Stomach (tissue), 9 donors: ENCODE data around the gene MYL5. TPM values are rescaled to one million over a fixed set of nuclear protein-coding genes. Genes with fewer than 3 reads are reported as not detected.

Source experiments
- DNase-seq, 2 donors: peaks; one replicate each; pipeline versions ENCODE4 v3.0.0 to v3.0.0-alpha.2; 2013 to 2019
- H3K27ac ChIP-seq, 5 donors: fragments of 200-600 bp in 4 of 5; sonication (generic) in 4 of 5; one replicate each; pipeline ENCODE4 v1.5.1; 2013 to 2019; ENCODE audit warnings: mild to moderate bottlenecking in 1 of 5, moderate library complexity in 1 of 5
- H3K27me3 ChIP-seq, 3 donors: fragments of 200-600 bp; sonication (generic); one replicate each; pipeline ENCODE4 v1.5.1; 2017 to 2019; ENCODE audit warnings: mixed run types in 1 of 3
- H3K36me3 ChIP-seq, 4 donors: fragments of 200-600 bp; sonication (generic); 1 replicate in 3 of 4; 2 replicates in 1 of 4; pipeline ENCODE4 v1.5.1; 2016 to 2019
- H3K4me1 ChIP-seq, 4 donors: fragments of 200-600 bp; sonication (generic); one replicate each; pipeline ENCODE4 v1.5.1; 2016 to 2019
- H3K4me3 ChIP-seq, 4 donors: fragments of 200-600 bp; sonication (generic) in 3 of 4; one replicate each; pipeline ENCODE4 v1.5.1; 2016 to 2019; ENCODE audit warnings: mild to moderate bottlenecking in 1 of 4
- H3K9me3 ChIP-seq, 4 donors: fragments of 200-600 bp; sonication (generic); one replicate each; pipeline ENCODE4 v1.5.1; 2016 to 2019
- EP300 ChIP-seq: sonication (generic); formaldehyde crosslinking; IDR thresholded peaks from one replicate; pipeline ENCODE4 v1.6.1; 2017; ENCODE audit warnings: antibody characterized with exemption
- POLR2A ChIP-seq, 4 donors: fragments of 450-650 bp; IDR thresholded peaks; one replicate each; pipeline ENCODE4 v1.6.1; 2016; ENCODE audit warnings: antibody characterized with exemption in 4 of 4, control low read depth in 2 of 4, mild to moderate bottlenecking in 1 of 4, moderate library complexity in 1 of 4
- POLR2AphosphoS5 ChIP-seq, 3 donors: sonication (generic); formaldehyde crosslinking; IDR thresholded peaks; one replicate each; pipeline ENCODE4 v1.6.1; 2016; ENCODE audit warnings: antibody characterized with exemption in 3 of 3
- WGBS, 5 donors: extraction: QIAGEN DNeasy Blood & Tissue Kit in 3 of 5; methylation state at CpG; one replicate each; pipeline versions ENCODE4 v1.1.5 to v1.1.7; 2013 to 2018; 5-methylcytosine and 5-hydroxymethylcytosine counted together
- intact Hi-C: fragments of 100-400 bp; cut with DNase I; formaldehyde crosslinking; loops from one replicate; pipeline ENCODE4 v1.15.1; 2023; ENCODE audit warnings: low total_unique reads
- polyA plus RNA-seq, 3 donors: library from polyadenylated mRNA; stranded (reverse); fragments of 200-250 nt; gene quantifications; one replicate each; pipeline ENCODE4 v1.2.3, GENCODE V29; 2013
- total RNA-seq, 5 donors: library from RNA; depleted of rRNA; stranded (reverse); fragments of >200 nt; gene quantifications; one replicate each; pipeline versions ENCODE4 v1.1.0 to v1.2.3, GENCODE V29; 2014 to 2016
- TF ChIP-seq, protein P1 (sequence below), 7 experiments: fragments of 450-650 bp in 4 of 7; fragments of 200-600 bp in 3 of 7; sonication (generic) in 3 of 7; IDR thresholded peaks; one replicate each; pipeline ENCODE4 v1.5.1; 2016 to 2019; ENCODE audit warnings: antibody characterized with exemption in 7 of 7, control low read depth in 2 of 7, mild to moderate bottlenecking in 1 of 7
- donor health status: healthy with polysubstance abuse.
- donor health status: Bipolar disorder and iron deficiency.
- donor health status: healthy.

MYL5 gene
- total and polyA plus RNA-seq, 8 donors = 7.0 to 148 (median 16.2) TPM

DNA sequence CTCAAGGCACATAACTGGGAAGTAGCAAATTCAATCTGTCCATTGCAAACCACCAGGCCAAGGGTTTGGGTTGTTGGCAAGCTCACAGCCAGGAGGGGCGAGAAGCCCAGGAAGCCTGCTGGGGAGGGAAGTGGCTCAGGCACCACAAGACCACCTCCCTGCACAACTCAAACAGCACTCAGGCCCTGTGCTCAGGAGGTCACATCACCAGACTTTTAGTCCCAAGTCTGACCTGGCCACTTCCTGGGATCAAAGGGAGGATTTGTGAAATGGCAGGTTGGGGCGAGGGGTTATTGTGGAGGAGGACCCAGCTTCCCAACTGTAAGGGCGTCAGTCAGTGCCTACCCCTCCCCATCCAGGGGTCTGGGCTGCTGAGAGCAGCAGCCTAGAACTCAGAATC lies 2.6 kb upstream of the MYL5 start:
- Histone ChIP-seq H3K9me3 (no peaks in the 10 kb centered on the region), H3K4me1 (peaks cover 17 to 33% (median 33%) of the 10 kb centered on the region in 4 donors), H3K27me3 (no peaks in the 10 kb centered on the region), H3K36me3 (peaks cover 15 to 31% (median 28%) of the 10 kb centered on the region in 4 donors), H3K4me3 (no peak overlapping the region), H3K27ac (no peak overlapping the region)
- WGBS, 5 donors = 86 to 98% (median 95%) methylated on average over 3 of the region's 3 CpGs
- DNase-seq = no peak
- no peak for TF ChIP-seq EP300
- no peak for TF ChIP-seq POLR2A (IDR thresholded peaks at IDR 0.05)
- TF ChIP-seq, protein P1, sequence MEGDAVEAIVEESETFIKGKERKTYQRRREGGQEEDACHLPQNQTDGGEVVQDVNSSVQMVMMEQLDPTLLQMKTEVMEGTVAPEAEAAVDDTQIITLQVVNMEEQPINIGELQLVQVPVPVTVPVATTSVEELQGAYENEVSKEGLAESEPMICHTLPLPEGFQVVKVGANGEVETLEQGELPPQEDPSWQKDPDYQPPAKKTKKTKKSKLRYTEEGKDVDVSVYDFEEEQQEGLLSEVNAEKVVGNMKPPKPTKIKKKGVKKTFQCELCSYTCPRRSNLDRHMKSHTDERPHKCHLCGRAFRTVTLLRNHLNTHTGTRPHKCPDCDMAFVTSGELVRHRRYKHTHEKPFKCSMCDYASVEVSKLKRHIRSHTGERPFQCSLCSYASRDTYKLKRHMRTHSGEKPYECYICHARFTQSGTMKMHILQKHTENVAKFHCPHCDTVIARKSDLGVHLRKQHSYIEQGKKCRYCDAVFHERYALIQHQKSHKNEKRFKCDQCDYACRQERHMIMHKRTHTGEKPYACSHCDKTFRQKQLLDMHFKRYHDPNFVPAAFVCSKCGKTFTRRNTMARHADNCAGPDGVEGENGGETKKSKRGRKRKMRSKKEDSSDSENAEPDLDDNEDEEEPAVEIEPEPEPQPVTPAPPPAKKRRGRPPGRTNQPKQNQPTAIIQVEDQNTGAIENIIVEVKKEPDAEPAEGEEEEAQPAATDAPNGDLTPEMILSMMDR (IDR thresholded peaks at IDR 0.05) = no peak
- TF ChIP-seq POLR2AphosphoS5 (IDR thresholded peaks at IDR 0.05) = no peak
- intact Hi-C loops = no loop called here

DNA sequence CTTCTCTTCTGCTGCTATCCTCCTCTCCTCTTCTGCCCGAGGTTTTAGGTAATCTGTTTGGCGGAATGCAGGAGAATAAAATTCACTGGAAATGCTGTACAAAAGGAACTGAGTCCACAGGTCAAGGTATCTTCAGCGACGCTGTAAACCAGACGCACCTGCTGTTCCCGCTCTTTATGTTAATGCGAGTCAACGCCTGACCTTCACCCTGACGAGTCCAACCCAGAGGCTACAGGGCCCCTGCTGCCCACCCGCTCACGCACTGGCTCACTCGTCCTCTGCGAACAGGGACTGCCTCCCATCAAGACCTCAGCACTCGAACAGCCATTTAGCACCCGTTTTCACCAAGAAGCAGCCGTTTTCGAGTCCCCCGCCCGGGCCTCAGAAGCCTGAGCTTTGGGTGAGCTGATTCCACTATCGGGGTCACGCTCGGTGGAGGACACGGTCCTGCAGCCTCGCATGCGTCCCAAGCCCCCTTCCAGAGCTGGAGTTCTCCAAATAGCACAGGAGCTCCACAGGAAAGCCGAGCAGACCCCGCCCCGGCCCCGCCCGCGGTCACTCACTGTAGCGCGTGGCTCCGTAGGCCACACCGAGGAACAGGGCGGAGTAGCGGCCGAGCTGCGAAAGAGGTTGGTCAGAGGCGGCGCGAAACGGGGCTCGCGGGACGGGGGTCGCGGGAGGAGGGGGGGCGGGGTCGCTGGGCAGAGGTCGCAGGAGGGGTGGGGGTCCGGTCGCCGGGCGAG lies 822 bp upstream of the MYL5 start:
- peaks cover 15 to 31% (median 28%) of the 10 kb centered on the region in 4 donors for H3K36me3 ChIP-seq
- TF ChIP-seq POLR2AphosphoS5 (IDR thresholded peaks at IDR 0.05) = no peak
- TF ChIP-seq POLR2A (IDR thresholded peaks at IDR 0.05) = no peak
- TF ChIP-seq, protein P1 (IDR thresholded peaks at IDR 0.05) = no peak
- TF ChIP-seq EP300 = no peak
- peak overlapping the region; percentile 53 to 99 (median 97) for H3K27ac ChIP-seq
- 4 to 13% (median 9%) methylated on average over 23 to 55 of the region's 55 CpGs for WGBS, 5 donors
- peaks cover 17 to 49% (median 47%) of the 10 kb centered on the region in 4 donors for H3K4me1 ChIP-seq
- H3K9me3 ChIP-seq = no peaks in the 10 kb centered on the region
- intact Hi-C loops = no loop called here
- peak overlapping the region; percentile 81 to 96 (median 88) for H3K4me3 ChIP-seq
- H3K27me3 ChIP-seq = peaks cover 0 to 1% (median 0%) of the 10 kb centered on the region in 3 donors
- peak; percentile 53 to 73 for DNase-seq

DNA sequence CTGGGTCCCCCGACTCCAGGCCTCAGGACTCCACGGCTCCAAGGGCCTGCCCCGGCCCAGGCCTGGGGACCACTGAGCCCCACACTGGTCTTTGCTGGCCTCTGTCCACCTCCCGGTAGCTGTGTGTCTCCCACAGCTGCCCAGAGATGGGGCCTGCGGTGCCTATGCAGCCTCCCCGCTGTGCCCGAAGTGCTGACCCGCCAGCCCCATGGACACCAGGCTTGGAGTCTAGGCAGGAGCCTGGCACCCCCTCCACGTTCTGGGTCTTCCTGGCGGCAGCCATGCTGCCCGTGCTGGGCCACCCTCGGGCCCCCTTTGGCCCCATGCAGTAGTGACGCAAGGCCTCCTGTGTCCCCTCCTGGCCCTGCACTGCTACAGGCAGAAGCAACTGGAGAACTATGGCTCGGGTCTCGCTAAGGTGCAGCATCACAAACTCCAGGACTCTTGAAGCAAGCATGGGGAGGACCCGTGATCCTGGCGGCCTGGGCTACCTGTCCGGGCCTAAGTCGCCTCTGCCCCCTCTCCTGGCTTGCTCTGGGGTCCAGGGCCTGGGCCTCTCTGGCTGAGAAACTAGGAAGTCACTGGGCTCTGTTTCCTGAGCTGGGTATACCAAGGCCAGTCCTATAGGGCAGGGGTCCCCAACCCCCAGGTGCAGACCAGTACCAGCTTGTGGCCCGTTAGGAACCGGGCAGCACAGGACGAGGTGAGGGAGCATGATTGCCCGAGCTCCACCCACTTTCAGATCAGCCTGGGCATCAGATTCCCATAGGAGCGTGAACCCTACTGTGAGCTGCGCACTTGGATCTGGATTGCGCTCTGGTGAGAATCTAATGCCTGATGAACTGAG lies 917 bp downstream of the MYL5 start:
- TF ChIP-seq POLR2AphosphoS5 (IDR thresholded peaks at IDR 0.05) = no peak
- no peak for TF ChIP-seq POLR2A (IDR thresholded peaks at IDR 0.05)
- TF ChIP-seq, protein P1 (IDR thresholded peaks at IDR 0.05) = no peak
- no peak for TF ChIP-seq EP300
- peaks cover 19 to 56% (median 51%) of the 10 kb centered on the region in 4 donors for H3K4me1 ChIP-seq
- 55 to 64% (median 59%) methylated on average over 21 to 26 of the region's 26 CpGs for whole genome bisulfite sequencing, 5 donors
- H3K36me3 ChIP-seq = peaks cover 15 to 28% (median 27%) of the 10 kb centered on the region in 4 donors
- intact Hi-C loops = no loop called here
- peaks cover 0 to 16% (median 0%) of the 10 kb centered on the region in 3 donors for H3K27me3 ChIP-seq
- peak overlapping the region; percentile 81 to 96 (median 88) for H3K4me3 ChIP-seq
- no peaks in the 10 kb centered on the region for H3K9me3 ChIP-seq
- peak overlapping the region; percentile 93 to 99 (median 97) for H3K27ac ChIP-seq
- no peak for DNase-seq
